Aorta (tissue), 5 donors: ENCODE results near the gene ZNF808. TPM values are rescaled to one million over a fixed set of nuclear protein-coding genes. Genes with fewer than 3 reads are reported as not detected.
A peak's percentile ranks its signal among the peaks of the same experiment; 100 is the strongest.
"Not testable (repeated sequence)": the region's sequence is repeated elsewhere in the genome, so short reads cannot be mapped to it uniquely, and the experiment has no call there.

ENCODE experiments used
- ATAC-seq: fragments of 200-7000 bp; cut with Tn5 transposase; one replicate; pipeline ENCODE4 v1.9.1; 2022; ENCODE audit warnings: moderate library complexity; ENCODE audit not compliant: low FRiP score
- DNase-seq, 2 donors: peaks; one replicate each; pipeline ENCODE4 v3.0.0-alpha.2; 2020
- H3K27ac ChIP-seq, 2 donors: one replicate each; pipeline ENCODE4 v1.5.1; 2013; ENCODE audit warnings: low read length in 2 of 2, mild to moderate bottlenecking in 2 of 2, moderate library complexity in 2 of 2, control low read depth in 1 of 2, inconsistent platforms in 1 of 2, low read depth in 1 of 2
- H3K27me3 ChIP-seq, 2 donors: one replicate each; pipeline ENCODE4 v1.6.1; 2013; ENCODE audit warnings: control low read depth in 1 of 2, low read length in 1 of 2, mild to moderate bottlenecking in 1 of 2, moderate library complexity in 1 of 2; ENCODE audit not compliant: insufficient read depth in 2 of 2, control insufficient read depth in 1 of 2
- H3K36me3 ChIP-seq, 2 donors: one replicate each; pipeline ENCODE4 v1.6.1; 2013; ENCODE audit warnings: control low read depth in 1 of 2, low read length in 1 of 2, mild to moderate bottlenecking in 1 of 2; ENCODE audit not compliant: insufficient read depth in 2 of 2, control insufficient read depth in 1 of 2
- H3K4me1 ChIP-seq, 2 donors: one replicate each; pipeline ENCODE4 v1.6.1; 2013; ENCODE audit warnings: low read length in 2 of 2, control low read depth in 1 of 2, mild to moderate bottlenecking in 1 of 2, moderate library complexity in 1 of 2; ENCODE audit not compliant: insufficient read depth in 2 of 2, control insufficient read depth in 1 of 2
- H3K4me3 ChIP-seq, 2 donors: one replicate each; pipeline ENCODE4 v1.5.1; 2013; ENCODE audit warnings: low read length in 2 of 2, control low read depth in 1 of 2, mild to moderate bottlenecking in 1 of 2
- H3K9me3 ChIP-seq: one replicate; pipeline ENCODE4 v1.6.1; 2013; ENCODE audit warnings: mild to moderate bottlenecking, low read length; ENCODE audit not compliant: control insufficient read depth
- WGBS, 2 donors: extraction: QIAGEN DNeasy Blood & Tissue Kit; methylation state at CpG; one replicate each; pipeline ENCODE4 v1.1.7; 2013; 5-methylcytosine and 5-hydroxymethylcytosine counted together
- intact Hi-C, 2 donors: fragments of 100-400 bp; cut with DNase I; formaldehyde crosslinking; loops; one replicate each; pipeline versions ENCODE4 v1.14.2 to v1.15.0; 2022
- long read RNA-seq, 2 donors: library from polyadenylated mRNA; unstranded; transcript quantifications; one replicate each; pipeline ENCODE4 v2.0.0, GENCODE V29; 2020 to 2021
- polyA plus RNA-seq, 2 donors: library from polyadenylated mRNA; stranded (reverse); fragments of 200-250 nt; gene quantifications; one replicate each; pipeline ENCODE4 v1.2.3, GENCODE V29; 2013
- total RNA-seq, 2 donors: library from RNA; stranded (reverse); fragmentation: NEBNext Ultra II Directional; extraction: Animal tissue kit (Norgen Biotek cat#: 25700); gene quantifications; one replicate each; pipeline ENCODE4 v1.2.1, GENCODE V29; 2021
- donor health status: healthy with polysubstance abuse.
- donor health status: Bipolar disorder and iron deficiency.
- donor health status: DM: no; HTN: no; CAD: no.
- donor health status: DM: no; HTN: no; CAD: no.
- donor health status: DM: yes; HTN: yes; CAD: no.

The ZNF808 gene
- total RNA-seq = 10 to 100 TPM; 19.2 to 36.4 TPM
- polyA plus RNA-seq = 1 to 10 TPM; 1.1 to 2.8 TPM
- long read RNA-seq, donor 1, partial matches to known transcripts = 0 of 1 reads
- long read RNA-seq, donor 1, other reads (novel, unspliced or antisense) = 1 of 1 reads
- long read RNA-seq, donor 2, partial matches to known transcripts = 0 of 2 reads
- long read RNA-seq, donor 2, other reads (novel, unspliced or antisense) = 0 of 2 reads

DNA sequence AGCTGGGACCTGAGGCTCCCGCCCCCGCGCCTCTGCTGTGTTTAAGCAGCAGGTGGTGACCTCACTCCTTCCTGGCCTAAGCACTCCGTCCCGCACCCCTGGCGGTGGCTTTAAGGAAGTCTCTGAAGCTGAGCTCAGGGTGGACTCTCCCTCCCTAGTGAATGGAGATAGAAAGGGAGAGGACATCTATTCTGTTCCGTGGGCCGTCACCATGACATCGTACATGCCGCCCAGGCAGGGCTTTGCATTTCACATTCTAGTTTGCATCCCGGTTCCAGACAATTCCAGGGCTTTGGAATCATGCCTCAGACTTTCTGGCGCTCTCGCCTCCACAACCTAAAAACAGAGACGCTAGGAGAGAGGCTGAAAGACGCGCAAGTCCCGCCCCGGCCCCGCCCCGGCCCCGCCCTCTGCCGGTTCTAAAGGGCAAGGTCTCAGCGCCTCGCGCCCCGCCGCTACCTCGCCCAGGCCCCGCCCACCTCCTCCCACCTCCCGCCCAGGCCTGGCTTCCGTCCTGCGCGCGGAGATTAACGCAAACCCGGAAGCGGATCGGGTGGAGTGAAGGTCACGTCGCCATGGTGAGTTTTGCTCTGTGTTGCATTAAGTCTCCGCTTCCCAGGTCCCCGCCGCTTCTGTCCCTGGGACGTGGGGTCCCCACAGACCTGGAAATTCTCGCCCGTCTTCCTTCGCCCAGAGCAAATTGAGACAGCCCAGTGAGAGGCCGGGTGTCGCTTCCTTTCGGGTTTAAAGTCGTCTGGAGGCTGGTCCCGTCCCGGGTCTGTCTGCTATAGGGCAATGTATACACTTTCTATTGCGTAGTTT, at the start of gene ZNF808:
Gene ZNF808 (plus strand): TSS at position 535 of the 822 bp plus-strand sequence. CDS start 15,617 bp downstream, outside the sequence.
- WGBS, 2 donors = 0 to 1% methylated on average over 46 to 54 of the region's 54 CpGs
- Histone ChIP-seq H3K27me3 (no peaks in the 10 kb centered on the region), H3K36me3 (no peaks in the 10 kb centered on the region), H3K27ac (peak within 1 kb of the TSS; percentile 68 to 90), H3K4me3 (peak within 1 kb of the TSS; percentile 72 to 82), H3K4me1 (no peaks in the 10 kb centered on the region), H3K9me3 (no peaks in the 10 kb centered on the region)
- intact Hi-C loops = loop anchor here in 1 of 2 donors (5.0 kb wide), 1 partner anchor 165 kb away; no protein-coding TSS in a partner anchor
- DNase-seq = peak; percentile 98 to 99
- ATAC-seq = peak; percentile 99

DNA sequence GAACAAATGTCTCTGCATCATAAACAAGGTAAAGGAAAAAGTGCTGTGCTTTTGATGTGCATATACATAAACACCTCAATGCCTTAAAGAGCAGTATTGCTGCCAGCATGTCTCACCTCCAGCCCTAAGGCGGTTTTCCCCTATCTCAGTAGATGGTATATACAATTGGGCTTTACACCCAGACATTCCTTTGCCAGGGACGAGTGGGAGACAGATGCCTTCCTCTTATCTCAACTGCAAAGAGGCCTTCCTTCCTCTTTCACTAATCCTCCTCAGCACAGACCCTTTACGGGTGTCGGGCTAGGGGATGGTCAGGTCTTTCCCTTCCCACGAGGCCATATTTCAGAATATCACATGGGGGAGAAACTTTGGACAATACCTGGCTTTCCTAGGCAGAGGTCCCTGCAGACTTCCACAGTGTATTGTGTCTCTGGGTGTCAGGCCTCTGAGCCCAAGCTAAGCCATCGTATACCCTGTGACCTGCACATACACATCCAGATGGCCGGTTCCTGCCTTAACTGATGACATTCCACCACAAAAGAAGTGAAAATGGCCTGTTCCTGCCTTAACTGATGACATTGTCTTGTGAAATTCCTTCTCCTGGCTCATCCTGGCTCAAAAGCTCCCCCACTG, 43.2 kb upstream of the ZNF808 start:
- H3K4me1 ChIP-seq, ATAC-seq, H3K4me3 ChIP-seq, DNase-seq, H3K36me3 ChIP-seq, intact Hi-C loops, H3K27ac ChIP-seq, H3K9me3 ChIP-seq, H3K27me3 ChIP-seq: not testable (repeated sequence)
- 48 to 59% methylated on average over 7 of the region's 7 CpGs for WGBS, 2 donors

DNA sequence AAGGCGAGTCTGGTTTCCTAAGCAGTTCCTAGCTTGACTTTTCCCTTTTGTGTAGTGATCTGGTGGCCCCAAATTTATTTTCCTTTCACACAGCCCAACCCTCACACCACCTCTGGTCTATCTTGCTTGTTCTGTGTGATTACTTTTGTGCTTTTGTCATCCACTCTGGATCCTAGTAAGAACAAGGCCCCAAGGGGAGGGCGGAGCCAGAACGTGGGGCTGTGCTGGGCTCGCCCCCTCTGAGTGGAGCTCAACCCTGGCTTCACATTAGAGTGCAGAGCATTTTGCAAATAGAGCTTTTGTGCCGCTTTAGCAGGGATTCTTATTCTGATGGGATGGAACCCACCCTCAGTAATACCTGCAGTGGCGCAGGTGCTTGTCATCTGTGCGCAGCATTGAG, 42.4 kb upstream of the ZNF808 start:
- ATAC-seq, H3K4me3 ChIP-seq, intact Hi-C loops, H3K27me3 ChIP-seq, DNase-seq, H3K36me3 ChIP-seq, H3K27ac ChIP-seq, H3K9me3 ChIP-seq, H3K4me1 ChIP-seq: not testable (repeated sequence)
- WGBS, 2 donors = 34 to 44% methylated on average over 7 of the region's 7 CpGs

DNA sequence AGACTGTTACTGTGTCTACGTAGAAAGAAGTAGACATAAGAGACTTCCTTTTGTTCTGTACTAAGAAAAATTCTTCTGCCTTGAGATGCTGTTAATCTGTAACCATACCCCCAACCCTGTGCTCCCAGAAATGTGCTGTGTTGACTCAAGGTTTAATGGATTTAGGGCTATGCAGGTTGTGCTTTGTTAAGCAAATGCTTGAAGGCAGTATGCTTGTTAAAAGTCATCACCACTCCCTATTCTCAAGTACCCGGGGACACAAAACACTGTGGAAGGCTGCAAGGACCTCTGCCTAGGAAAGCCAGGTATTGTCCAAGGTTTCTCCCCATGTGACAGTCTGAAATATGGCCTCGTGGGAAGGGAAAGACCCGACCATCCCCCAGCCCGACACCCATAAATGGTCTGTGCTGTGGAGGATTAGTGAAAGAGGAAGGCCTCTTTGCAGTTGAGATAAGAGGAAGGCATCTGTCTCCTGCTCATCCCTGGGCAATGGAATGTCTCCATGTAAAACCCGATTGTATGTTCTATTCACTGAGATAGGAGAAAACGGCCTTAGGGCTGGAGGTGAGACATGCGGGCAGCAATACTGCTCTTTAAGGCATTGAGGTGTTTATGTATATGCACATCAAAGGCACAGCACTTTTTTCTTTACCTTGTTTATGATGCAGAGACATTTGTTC, 41.8 kb upstream of the ZNF808 start:
- ATAC-seq, H3K9me3 ChIP-seq, intact Hi-C loops, H3K36me3 ChIP-seq, H3K4me3 ChIP-seq, H3K27me3 ChIP-seq, H3K27ac ChIP-seq, DNase-seq, H3K4me1 ChIP-seq: not testable (repeated sequence)
- 8 to 10% methylated on average over 8 of the region's 8 CpGs for WGBS, 2 donors

DNA sequence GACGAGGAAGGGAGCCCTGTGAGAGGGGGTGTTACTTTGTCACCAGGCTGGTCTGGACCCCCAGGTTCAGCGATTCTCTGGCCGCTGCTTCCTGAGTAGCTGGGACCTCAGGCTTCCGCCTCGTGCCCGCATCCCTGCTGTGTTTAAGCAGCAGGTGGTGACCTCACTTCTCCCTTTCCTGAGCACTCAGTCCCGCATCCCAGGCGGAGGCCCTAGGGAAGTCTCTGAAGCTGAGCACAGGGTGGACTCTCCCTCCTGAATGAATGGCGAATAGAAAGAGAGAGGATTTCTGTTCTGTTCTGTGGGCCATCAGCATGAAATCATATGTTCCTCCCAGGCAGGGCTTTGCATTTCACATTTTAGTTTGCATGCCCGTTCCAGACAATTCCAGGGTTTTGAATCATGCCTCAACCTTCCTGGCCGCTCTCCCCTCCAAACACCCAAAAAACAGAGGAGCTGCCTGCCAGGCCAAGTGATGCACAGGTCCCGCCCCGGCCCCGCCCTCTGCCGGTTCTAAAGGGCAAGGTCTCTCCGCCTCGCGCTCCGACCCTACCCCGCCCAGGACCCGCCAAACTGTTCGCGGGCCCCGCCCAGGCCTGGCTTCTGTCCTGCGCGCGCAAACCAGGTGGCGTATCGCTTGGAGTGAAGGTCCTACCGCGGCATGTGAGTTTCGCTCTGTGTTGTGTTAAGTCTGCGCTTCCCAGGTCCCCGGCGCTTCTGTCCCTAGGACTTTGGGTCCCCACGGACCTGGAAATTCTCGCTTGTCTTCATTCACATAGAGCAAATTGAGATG, 35.1 kb upstream of the ZNF808 start:
- H3K27me3 ChIP-seq = no peaks in the 10 kb centered on the region
- H3K4me3 ChIP-seq = peak overlapping the region in 1 of 2 donors; percentile 22
- H3K36me3 ChIP-seq = no peaks in the 10 kb centered on the region
- H3K27ac ChIP-seq = no peak overlapping the region
- H3K4me1 ChIP-seq = no peaks in the 10 kb centered on the region
- peaks cover 2% of the 10 kb centered on the region for H3K9me3 ChIP-seq
- 10 to 14% methylated on average over 30 to 37 of the region's 37 CpGs for WGBS, 2 donors
- ATAC-seq (no peak), DNase-seq (peak in 1 of 2 donors; percentile 55)
- intact Hi-C loops = no loop called here

DNA sequence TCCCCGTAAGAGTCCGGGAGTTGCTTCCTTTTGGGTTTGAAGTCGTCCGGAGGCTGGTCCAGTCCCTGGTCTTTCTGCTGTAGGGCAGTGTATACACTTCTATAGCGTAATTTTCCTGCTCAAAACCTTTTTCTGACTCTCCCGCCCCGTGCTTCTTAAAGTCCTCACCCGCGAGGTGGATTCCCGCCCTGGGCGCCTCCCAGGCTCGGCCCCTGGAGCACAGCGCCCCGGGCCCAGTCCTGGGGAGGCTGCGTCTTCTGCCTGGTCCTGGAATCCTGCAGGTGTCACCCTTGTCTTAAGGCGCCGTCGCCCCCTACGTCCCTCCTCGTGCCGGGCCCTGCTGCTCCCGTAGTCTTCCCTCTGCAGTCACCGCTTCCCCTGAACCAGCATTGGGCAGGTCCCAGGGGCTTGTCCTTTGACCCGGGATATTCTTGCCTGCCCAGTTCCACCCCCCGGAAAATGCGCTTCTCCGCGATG, 34.4 kb upstream of the ZNF808 start:
- Histone ChIP-seq H3K27me3 (no peaks in the 10 kb centered on the region), H3K9me3 (peaks cover 2% of the 10 kb centered on the region), H3K4me1 (no peaks in the 10 kb centered on the region), H3K36me3 (no peaks in the 10 kb centered on the region), H3K4me3 (peak overlapping the region in 1 of 2 donors; percentile 22), H3K27ac (no peak overlapping the region)
- no peak for ATAC-seq
- 7% methylated on average over 25 to 28 of the region's 28 CpGs for WGBS, 2 donors
- intact Hi-C loops = no loop called here
- peak in 1 of 2 donors; percentile 45 for DNase-seq

DNA sequence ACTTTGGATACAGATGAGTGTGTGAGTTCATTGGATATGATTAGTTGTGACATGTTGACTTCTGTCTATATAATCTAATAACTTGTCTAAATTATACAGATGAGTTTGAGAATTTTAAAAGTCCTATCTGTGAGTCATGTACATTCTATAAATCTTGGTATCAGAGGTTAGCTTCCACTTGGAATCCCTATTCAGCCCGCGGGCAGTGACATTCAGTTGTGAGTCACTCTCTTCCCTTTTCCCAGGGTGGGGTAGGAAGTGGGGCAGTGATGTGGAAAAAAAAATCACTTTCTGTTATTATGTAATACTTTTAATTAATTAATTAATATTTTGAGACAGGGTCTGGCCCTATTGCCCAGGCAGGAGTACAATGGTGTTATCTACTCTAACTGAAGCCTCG, 33.0 kb upstream of the ZNF808 start:
- Histone ChIP-seq H3K9me3 (peaks cover 2% of the 10 kb centered on the region), H3K27me3 (no peaks in the 10 kb centered on the region), H3K36me3 (no peaks in the 10 kb centered on the region), H3K4me1 (no peaks in the 10 kb centered on the region), H3K27ac (no peak overlapping the region), H3K4me3 (no peak overlapping the region)
- DNase-seq (no peak), ATAC-seq (no peak)
- 91 to 93% methylated on average over 3 of the region's 3 CpGs for WGBS, 2 donors
- intact Hi-C loops = no loop called here

DNA sequence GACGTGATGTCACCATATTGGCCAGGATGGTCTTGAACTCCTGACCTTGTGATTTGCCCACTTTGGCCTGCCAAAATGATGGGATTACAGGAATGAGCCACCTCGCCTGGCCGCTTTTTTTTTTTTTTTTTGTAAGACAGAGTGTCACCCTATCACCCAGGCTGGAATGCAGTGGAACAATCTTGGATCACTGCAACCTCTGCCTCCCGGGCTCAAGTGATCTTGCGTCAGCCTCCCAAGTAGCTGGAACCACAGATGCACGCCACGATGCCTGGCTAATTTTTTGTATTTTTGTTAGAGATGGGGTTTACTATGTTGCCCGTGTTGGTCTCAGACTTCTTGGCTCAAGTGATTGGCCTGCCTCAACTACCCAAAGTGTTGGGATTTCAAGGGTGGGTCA, 28.9 kb upstream of the ZNF808 start:
- no peaks in the 10 kb centered on the region for H3K36me3 ChIP-seq
- H3K4me3 ChIP-seq = no peak overlapping the region
- H3K27ac ChIP-seq = no peak overlapping the region
- 94 to 96% methylated on average over 8 of the region's 8 CpGs for WGBS, 2 donors
- no peaks in the 10 kb centered on the region for H3K4me1 ChIP-seq
- intact Hi-C loops = no loop called here
- no peak for ATAC-seq
- H3K9me3 ChIP-seq = peaks cover 13% of the 10 kb centered on the region
- no peak for DNase-seq
- no peaks in the 10 kb centered on the region for H3K27me3 ChIP-seq
